ENCODE data around the gene EPHA6. TPM values are rescaled to one million over a fixed set of nuclear protein-coding genes. Genes with fewer than 3 reads are reported as not detected.

The EPHA6 gene
- total and polyA plus RNA-seq, 2 donors (not counting 3 experiments of a cell fraction or from before 2014, with no cell fraction given): not detected

DNA sequence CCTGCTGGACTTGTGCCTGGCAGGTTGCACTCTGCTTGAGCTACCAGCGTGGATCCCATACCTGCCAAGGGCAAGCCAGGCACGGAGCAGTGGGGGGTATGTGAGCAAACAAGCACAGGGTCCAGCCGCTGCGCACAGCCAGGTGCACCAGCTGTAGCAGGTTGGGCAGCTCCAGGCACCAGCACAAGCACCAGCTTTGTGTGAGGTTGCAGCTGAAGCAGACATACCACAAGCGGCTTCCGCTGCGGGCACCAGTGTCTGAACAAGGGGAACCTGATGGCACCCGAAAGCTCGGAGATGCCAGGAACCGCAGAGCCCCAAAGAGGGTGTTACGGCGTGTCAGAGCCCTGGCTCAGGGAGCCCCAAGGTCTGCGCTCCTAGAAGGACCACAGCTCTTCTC, 477.5 kb downstream of the EPHA6 start:
- FAIRE-seq: no peak
- intact Hi-C loops (cut with micrococcal nuclease): no loop called here
- CTCF ChIA-PET: interaction anchor here (0.7 kb wide), 1 partner anchor 427 kb away, joined by 3 read pairs; no protein-coding TSS in a partner anchor

More for the DNA sequence above, 477.5 kb downstream of the EPHA6 start:
- Histone ChIP-seq H3K9ac (replicated peaks; ENCODE audit: extremely low read depth, insufficient read depth, low read length) (no peak overlapping the region), H3K9me1 (replicated peaks; ENCODE audit: control insufficient read depth, extremely low read depth, insufficient read depth, low read length) (no peaks in the 10 kb centered on the region), H3K79me2 (ENCODE audit: control insufficient read depth, insufficient read depth, low read length) (no peaks in the 10 kb centered on the region), H3K4me2 (ENCODE audit: insufficient read depth, low read length) (no peak overlapping the region), H3K27me3 (ENCODE audit: control insufficient read depth in 2 of 2, insufficient read depth in 2 of 2, low read length in 2 of 2) (no peaks in the 10 kb centered on the region), H2AFZ (ENCODE audit: low read depth, low read length) (no peak overlapping the region), H3K27ac (ENCODE audit: insufficient read depth, low read depth, low read length) (no peak overlapping the region), H4K20me1 (replicated peaks; ENCODE audit: control insufficient read depth, extremely low read depth, insufficient read depth, low read length) (no peaks in the 10 kb centered on the region), H3K9me3 (replicated peaks; ENCODE audit: control insufficient read depth, insufficient read depth, low read length) (peaks cover 4% of the 10 kb centered on the region), H3K36me3 (ENCODE audit: control insufficient read depth in 2 of 2, extremely low read depth in 1 of 2, insufficient read depth in 2 of 2, low read length in 2 of 2) (no peaks in the 10 kb centered on the region), H3K4me1 (ENCODE audit: control insufficient read depth, extremely low read depth, insufficient read depth, low read length) (no peaks in the 10 kb centered on the region), H3K4me3 (replicated peaks in 1 of 3; ENCODE audit: insufficient read depth in 1 of 3, low read depth in 1 of 3, low read length in 3 of 3) (no peak overlapping the region)
- DNase-seq (ENCODE audit: low read depth, low spot score): no peak
- POLR2A ChIA-PET: no interaction called here
- TF ChIP-seq FOS (IDR thresholded peaks at IDR 0.05; ENCODE audit: borderline replicate concordance, insufficient read depth, low read length): no peak
- no peak for TF ChIP-seq MYC (IDR thresholded peaks at IDR 0.05; ENCODE audit: low read depth, low read length)
- TF ChIP-seq, protein P1, sequence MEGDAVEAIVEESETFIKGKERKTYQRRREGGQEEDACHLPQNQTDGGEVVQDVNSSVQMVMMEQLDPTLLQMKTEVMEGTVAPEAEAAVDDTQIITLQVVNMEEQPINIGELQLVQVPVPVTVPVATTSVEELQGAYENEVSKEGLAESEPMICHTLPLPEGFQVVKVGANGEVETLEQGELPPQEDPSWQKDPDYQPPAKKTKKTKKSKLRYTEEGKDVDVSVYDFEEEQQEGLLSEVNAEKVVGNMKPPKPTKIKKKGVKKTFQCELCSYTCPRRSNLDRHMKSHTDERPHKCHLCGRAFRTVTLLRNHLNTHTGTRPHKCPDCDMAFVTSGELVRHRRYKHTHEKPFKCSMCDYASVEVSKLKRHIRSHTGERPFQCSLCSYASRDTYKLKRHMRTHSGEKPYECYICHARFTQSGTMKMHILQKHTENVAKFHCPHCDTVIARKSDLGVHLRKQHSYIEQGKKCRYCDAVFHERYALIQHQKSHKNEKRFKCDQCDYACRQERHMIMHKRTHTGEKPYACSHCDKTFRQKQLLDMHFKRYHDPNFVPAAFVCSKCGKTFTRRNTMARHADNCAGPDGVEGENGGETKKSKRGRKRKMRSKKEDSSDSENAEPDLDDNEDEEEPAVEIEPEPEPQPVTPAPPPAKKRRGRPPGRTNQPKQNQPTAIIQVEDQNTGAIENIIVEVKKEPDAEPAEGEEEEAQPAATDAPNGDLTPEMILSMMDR (IDR thresholded peaks at IDR 0.05; ENCODE audit: extremely low read depth in 1 of 2, insufficient read depth in 1 of 2, low read depth in 1 of 2, low read length in 2 of 2): no peak
- no peak for TF ChIP-seq GATA2 (IDR thresholded peaks at IDR 0.05; ENCODE audit: insufficient read depth, insufficient read length, low read depth, low read length)
- no peak for TF ChIP-seq POLR2AphosphoS5 (IDR thresholded peaks at IDR 0.05; ENCODE audit: insufficient read depth, low read depth, low read length)
- TF ChIP-seq JUN (IDR thresholded peaks at IDR 0.05; ENCODE audit: borderline replicate concordance, insufficient read depth, insufficient read length, low read depth): no peak
- no peak for TF ChIP-seq POLR2A (IDR thresholded peaks at IDR 0.05; ENCODE audit: low read depth, low read length)
- no peak for TF ChIP-seq EZH2 (IDR thresholded peaks at IDR 0.05; ENCODE audit: borderline replicate concordance, low read depth, low read length, severe bottlenecking)
- TF ChIP-seq, protein P2, sequence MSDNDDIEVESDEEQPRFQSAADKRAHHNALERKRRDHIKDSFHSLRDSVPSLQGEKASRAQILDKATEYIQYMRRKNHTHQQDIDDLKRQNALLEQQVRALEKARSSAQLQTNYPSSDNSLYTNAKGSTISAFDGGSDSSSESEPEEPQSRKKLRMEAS (IDR thresholded peaks at IDR 0.05; ENCODE audit: insufficient read depth, insufficient read length): no peak
- dilution Hi-C loops (cut with MboI; ENCODE audit: extremely low pct_ligation_motif_present, low sequenced_read_pairs): no loop called here
- BruUV-seq (replicated peaks): no TSS peak

Data from endothelial cell of umbilical vein (primary cell).